EH (cell line): ENCODE measurements around the gene LAMTOR4.
A peak's percentile ranks its signal among the peaks of the same experiment; 100 is the strongest.

Source experiments
- DNase-seq: peaks from one replicate; pipeline ENCODE4 v3.0.0-alpha.2; 2015; ENCODE audit warnings: low read depth

LAMTOR4 gene

DNA sequence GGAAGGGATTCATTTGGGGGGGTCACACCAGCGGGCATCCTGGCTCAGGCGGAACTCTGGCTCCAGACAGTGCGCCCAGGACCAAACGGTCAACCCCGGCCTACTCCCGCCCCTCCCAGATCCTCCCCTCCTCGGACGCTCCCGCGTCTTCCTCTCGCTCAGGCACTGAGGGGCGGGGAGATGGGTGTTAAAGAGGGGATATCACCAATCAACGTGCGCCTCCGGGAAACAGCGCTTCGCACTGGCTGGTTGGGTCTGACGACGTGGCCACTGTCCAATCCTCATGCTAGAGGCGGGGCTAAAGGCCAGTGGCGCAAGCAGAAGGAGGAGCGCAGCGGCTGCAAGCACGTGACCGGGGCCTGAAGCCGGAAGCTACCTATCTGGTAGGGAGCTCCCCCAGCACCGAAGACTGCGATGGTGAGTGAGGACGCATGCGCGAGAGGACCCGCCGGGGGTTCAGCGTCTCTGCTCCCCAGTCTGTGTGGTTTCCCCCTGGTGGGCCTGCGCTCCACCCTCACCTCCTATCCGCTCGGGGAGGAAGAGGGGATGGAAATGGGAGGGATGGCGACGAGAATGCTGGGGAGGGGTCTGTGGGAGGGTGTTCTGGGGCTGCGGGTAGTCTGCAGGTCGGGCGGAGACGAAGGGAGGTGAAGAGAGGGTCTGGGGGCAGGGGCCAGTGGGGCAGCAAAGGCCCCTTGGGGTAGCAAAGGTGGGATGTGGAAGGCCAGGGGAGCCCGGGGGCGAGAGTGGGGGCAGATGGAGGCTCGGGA lies at the start of gene LAMTOR4:
Gene LAMTOR4 (plus strand): TSS at position 360 of the 770 bp plus-strand sequence. CDS start 55 bp downstream, at position 415.
- peak; percentile 99 for DNase-seq

DNA sequence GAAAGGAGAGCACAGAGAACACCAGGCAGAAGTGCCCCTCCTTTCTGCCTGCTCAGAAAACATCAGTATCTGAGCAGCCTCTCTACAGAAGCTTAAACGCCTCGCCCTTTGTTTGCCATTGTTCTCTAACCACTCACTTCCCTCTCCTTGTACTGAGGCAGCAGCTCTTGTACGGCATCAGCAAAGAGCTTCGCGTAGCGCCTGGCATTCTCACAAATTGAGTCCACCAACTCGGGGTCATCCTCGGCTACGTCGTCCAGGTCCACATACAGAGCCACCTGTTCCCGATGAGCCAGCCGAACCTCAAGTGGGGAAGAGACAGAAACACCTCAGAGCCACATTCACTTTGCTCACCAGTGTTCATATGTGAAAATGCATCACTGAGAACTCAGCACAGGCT lies 49.3 kb upstream of the LAMTOR4 start:
- no peak for DNase-seq

DNA sequence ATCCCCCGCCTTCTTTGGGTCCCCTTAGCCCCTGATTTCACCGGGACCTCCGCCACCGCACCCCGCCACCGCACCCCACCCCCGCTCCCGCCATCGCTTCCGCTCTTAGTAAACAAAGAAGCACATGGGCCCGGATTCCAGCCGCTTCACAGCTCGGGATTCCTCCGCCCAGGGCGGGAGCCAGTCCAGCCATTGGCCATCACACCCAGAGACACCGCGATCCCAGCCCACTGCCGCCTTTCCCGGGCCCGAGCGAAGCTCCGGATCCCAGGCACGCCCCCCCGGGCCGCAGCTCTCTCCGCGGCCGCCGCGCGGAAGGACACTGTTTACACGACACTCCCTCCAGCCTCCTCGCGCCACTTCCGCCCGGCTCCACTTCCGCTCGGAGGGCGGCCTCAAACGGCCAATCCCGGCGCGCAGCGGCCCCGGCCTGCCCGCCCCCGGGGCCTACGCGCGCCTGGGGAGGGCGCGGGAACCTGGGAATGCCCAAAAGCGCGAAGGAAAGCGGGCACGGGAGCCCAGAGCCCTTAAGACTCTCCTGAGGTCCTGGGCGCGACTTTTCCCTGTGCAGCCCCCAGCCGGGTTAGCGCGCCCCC lies 48.2 kb upstream of the LAMTOR4 start:
- DNase-seq = peak; percentile 97

DNA sequence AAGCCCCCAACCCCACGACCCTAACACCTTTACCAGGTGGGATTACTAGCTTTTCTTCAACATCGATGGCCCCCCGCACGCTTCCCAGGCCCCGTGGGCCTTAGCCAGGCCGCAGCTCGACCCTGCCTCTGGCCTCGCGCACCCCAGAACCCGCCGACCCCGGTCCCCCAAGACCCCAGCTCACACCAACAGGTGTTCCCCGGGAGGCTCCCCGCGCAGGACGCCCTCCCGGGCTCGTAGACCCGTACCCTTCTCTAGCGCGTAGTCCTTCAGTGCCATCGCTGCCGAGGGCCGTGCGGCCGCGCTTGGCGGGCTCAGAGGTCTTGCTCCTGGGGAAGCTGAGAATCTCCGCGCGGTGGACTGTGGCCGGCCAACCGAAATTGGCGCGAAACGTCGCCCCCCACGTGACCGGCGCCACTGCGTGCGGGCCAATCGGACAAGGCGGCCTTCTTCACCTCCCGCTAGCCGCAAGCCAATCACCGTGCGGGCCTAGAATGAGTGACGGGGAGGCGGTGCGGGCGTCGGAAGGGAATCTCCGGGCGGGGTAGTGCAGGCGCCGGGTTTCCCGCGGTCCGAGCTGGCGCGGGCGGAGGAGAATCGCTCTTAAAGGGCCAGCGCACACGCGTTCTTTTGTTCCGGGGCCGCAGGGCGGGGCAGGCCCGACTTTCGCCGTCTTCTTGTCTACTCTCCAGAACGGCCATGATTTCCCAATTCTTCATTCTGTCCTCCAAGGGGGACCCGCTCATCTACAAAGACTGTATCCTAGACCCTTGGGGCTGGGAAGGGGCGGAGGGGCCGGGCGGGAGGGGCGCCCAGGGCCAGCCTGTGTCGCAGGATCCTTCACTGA lies 47.5 kb upstream of the LAMTOR4 start, which contains the start of the genes AP4M1 and MCM7:
Gene AP4M1 (plus strand): TSS at position 628 of the 847 bp plus-strand sequence. CDS start 72 bp downstream, at position 700.
Gene MCM7 (minus strand): TSS at position 382 of the 847 bp plus-strand sequence. CDS start 103 bp downstream, at position 279.
- peak; percentile 99 for DNase-seq

DNA sequence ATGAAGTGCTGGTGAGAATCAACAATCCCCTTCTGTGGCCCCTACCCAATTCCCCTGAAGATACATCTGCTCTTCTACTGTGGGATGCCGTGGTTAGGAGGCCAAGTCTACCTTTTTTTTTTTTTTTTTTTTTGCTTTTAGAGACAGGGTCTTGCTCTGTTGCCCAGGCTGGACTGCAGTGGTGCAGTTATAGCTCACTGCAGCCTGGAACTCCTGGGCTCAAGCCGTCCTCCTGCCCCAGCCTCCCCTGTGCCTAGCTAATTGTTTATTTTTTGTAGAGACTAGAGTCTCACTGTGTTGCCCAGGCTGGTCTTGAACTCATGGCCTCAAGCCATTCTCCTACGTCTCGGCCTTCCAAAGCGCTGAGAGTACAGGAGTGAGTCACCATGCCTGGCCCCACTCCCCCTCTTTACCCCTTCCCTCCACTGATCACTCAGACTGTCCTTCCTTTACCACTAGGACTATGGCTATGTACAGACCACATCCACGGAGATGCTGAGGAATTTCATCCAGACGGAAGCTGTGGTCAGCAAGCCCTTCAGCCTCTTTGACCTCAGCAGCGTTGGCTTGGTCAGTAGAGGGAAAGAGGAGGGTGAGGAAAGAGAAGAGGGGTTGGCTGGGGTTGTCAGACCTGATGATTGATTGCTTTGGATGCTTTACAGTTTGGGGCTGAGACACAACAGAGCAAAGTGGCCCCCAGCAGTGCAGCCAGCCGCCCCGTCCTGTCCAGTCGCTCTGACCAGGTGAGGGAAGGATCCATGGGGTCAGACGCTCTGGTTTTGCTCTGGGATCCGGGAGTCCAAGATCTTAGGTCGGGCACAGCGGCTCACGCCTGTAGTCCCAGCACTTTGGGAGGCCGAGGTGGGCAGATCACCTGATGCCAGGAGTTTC lies 45.5 kb upstream of the LAMTOR4 start:
- peak; percentile 93 for DNase-seq

- no peak for DNase-seq
These were observed 43.2 kb upstream of the LAMTOR4 start for GRCh38 chr7:100105534-100105933.

DNA sequence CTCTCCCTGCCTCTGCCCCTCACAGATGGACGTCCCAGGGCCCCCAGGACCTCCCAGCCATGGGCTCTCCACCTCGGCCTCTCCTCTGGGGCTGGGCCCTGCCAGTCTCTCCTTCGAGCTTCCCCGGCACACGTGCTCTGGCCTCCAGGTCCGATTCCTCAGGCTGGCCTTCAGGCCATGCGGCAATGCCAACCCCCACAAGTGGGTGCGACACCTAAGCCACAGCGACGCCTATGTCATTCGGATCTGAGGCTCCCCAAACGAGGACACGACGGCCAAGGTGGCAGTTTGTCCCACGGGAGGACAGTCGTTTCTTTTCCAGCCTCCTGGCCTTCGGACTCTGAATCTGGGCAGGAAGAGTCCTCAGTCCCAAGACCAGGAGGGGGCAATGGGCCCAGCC lies 42.1 kb upstream of the LAMTOR4 start:
- no peak for DNase-seq

- no peak for DNase-seq
These were observed 41.5 kb upstream of the LAMTOR4 start for GRCh38 chr7:100107125-100107737.

- DNase-seq = no peak
These were observed 40.8 kb upstream of the LAMTOR4 start for GRCh38 chr7:100107890-100108289.

- no peak for DNase-seq
These were observed 39.1 kb upstream of the LAMTOR4 start for GRCh38 chr7:100109521-100110163.

GRCh38 chr7:100111156-100111555 lies 37.6 kb upstream of the LAMTOR4 start:
- DNase-seq = no peak

DNA sequence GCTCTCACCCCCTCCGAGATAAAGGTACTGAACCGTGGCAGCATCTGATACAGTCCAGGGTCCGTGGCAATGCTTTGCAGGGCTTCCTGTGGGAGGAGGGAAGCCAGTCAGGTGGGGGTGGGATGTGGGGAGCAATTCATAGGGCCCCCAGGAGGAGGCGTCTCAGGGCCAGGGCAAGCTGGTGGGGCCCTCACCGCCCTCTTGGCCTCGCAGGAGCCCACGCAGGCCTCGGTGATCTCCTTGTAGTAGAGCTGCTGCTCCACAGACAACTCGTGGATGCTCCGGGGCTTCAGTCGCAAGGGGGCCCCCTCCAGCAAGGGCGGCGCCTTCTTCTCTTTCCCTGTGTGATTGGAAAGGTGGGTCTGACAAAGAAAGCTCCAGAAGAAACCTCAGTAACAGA lies 36.8 kb upstream of the LAMTOR4 start:
- no peak for DNase-seq

GRCh38 chr7:100115026-100115425 lies 33.7 kb upstream of the LAMTOR4 start:
- DNase-seq = no peak

DNA sequence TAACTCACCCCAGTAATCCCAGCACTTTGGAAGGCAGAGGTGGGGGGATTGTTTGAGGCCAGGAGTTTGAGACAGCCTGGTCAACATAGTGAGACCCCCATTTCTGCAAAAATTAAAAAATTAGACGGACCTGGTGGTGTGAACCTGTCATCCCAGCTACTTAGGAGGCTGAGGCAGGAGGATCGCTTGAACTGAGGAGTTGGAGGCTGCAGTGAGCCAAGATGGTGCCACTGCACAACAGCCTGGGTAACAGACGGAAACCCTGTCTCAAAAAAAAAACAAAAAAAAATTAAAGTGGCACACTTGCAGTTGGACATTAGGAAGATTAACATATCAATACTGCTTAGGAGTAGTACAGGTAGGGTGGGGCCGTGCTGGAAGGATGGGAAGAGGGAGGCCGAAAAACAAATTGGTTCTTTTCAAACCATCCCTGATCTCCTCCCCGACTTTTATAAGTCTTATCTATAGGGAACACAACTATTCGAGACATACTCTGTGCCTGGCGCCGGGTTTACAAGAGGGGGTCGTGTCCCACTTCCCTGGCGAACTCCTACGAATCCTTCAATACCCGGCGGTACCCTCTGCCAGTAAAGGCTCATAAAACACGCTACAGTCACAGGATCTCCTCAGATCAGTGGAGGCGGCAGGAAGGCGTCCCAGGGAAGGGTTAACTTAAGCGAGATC lies 30.2 kb upstream of the LAMTOR4 start:
- DNase-seq = no peak

DNA sequence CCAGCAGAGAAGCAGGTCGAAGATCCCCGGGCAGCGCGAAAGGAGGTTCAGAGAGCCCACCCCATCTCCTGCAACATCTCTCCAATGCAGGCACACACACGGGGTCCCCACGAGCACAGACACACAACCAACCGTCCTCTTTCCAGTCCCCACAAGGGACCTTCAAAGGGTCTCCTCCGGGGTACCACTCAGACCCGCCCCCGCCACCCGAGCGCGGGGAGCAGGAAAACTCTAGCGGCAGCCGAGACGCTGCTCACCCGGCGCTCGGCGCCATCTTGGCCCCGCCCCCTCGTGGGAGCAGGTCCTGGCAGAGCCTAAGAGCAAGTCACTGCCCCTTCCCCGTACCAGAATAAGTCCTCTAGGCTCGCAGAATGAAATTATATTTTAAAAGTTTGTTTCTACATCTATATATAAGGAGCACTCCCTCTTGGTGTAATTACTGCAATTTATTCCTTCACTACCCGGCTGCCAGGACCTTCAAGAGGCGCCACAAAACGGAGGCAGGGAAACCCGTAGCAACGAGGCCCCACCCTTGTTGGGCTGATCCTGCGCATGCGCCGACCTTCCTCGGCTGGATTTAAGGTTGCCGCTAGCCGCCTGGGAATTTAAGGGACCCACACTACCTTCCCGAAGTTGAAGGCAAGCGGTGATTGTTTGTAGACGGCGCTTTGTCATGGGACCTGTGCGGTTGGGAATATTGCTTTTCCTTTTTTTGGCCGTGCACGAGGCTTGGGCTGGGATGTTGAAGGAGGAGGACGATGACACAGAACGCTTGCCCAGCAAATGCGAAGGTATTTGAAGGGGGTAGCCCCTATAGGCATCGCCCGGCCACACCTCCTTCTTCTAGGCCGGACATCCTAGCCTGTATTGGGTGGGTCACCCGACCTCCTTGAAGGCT lies 29.4 kb upstream of the LAMTOR4 start, which contains the start of the genes CNPY4 and TAF6:
Gene CNPY4 (plus strand): TSS at position 563 of the 898 bp plus-strand sequence. CDS start 111 bp downstream, at position 674.
Gene TAF6 (minus strand): TSS at position 287 of the 898 bp plus-strand sequence. CDS start 5,149 bp downstream, outside the sequence.
- peak; percentile 95 for DNase-seq

GRCh38 chr7:100119970-100120732 lies 28.6 kb upstream of the LAMTOR4 start:
- peak; percentile 75 for DNase-seq

- no peak for DNase-seq
These were observed 28.0 kb upstream of the LAMTOR4 start for GRCh38 chr7:100120733-100121036.

DNA sequence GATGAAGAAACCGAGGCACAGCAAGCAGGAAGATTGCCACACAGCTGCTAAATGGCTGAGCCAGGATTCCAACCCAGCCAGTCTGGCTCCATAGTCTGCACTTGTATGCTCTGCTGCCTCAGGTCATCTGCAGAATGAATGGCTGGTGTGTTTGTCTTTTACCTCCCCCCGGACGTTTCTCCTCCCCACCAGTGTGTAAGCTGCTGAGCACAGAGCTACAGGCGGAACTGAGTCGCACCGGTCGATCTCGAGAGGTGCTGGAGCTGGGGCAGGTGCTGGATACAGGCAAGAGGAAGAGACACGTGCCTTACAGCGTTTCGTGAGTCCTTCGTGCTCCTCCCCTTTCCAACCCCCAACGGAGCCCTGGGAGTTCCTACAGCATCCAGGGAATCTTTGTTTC lies 26.7 kb upstream of the LAMTOR4 start:
- DNase-seq = no peak
